GM15510 (cell line): Measurements from ENCODE around the gene SLC35F3.

Source experiments
- POLR2A ChIP-seq: IDR thresholded peaks from 3 replicates; pipeline ENCODE4 v1.6.1; 2011; ENCODE audit warnings: borderline replicate concordance; ENCODE audit not compliant: insufficient read length; ENCODE audit errors: extremely low read depth

The SLC35F3 gene

GRCh38 chr1:233988963-233989696, 84.7 kb downstream of the SLC35F3 start:
- no peak for TF ChIP-seq POLR2A

- no peak for TF ChIP-seq POLR2A
These were observed 86.0 kb downstream of the SLC35F3 start for GRCh38 chr1:233990486-233990885.

- no peak for TF ChIP-seq POLR2A
These were observed 89.2 kb downstream of the SLC35F3 start for GRCh38 chr1:233993651-233994050.

- no peak for TF ChIP-seq POLR2A
These were observed 89.6 kb downstream of the SLC35F3 start for GRCh38 chr1:233994112-233994511.

GRCh38 chr1:233998456-233998855, 94.0 kb downstream of the SLC35F3 start:
- no peak for TF ChIP-seq POLR2A

- TF ChIP-seq POLR2A: no peak
These were observed 94.4 kb downstream of the SLC35F3 start for GRCh38 chr1:233998891-233999290.

GRCh38 chr1:234000557-234001041, 96.1 kb downstream of the SLC35F3 start:
- no peak for TF ChIP-seq POLR2A

GRCh38 chr1:234001817-234002216, 97.3 kb downstream of the SLC35F3 start:
- no peak for TF ChIP-seq POLR2A

DNA sequence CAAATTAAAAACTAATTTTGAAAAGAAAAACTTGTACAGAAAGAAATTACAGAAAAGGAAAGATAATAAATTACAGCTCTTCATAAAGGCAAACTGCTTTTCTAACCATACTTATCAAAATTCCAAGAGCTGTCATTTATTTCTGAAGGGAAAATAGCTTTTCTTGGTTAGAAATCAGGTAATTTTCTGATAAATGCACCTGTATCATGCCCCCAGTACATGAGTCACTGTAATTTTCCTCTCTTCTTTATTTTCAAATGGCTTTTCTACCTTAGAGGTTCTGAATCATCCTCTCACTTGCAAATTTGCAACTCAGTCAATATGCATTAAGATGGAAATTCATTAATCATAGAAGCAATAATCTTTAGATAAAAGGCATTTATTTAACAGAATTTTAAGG, 100.1 kb downstream of the SLC35F3 start:
- no peak for TF ChIP-seq POLR2A

DNA sequence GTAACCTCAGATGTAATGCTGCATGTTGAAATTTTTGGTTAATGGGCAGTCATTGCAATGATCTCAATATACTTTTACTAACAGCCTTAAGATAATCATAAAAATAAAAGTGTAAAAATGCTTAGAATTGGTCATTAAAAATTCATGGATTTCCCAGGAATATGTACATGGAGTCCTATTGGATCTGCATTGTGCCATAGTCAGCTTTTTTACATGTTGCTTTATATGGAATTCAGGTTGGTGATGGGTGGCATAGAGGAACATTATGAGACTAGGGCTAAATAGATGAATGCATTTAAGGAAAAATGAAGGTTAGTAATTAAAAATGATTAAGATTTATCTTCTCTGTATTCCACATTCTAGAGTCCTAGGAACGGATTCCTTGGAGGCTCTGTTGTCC, 103.2 kb downstream of the SLC35F3 start:
- no peak for TF ChIP-seq POLR2A

GRCh38 chr1:234008591-234008990, 104.1 kb downstream of the SLC35F3 start:
- TF ChIP-seq POLR2A: no peak

DNA sequence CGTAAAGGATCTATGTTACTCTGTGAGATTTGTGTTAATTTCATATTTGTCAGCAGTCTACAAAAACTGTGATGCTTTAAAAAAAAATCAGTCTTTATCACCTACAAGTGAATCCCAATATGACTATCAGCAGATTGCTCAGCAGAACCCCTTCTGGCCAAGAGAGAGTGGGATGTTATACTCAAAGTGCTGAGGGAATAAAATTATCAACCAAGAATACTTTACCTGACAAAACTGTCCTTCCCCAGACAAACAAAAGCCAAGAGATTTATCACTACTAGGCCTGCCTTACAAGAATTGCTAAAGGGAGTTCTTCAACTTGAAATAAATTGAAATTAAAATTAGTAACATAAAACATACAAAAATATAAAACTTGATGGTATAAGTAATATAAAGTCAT, 105.2 kb downstream of the SLC35F3 start:
- no peak for TF ChIP-seq POLR2A

DNA sequence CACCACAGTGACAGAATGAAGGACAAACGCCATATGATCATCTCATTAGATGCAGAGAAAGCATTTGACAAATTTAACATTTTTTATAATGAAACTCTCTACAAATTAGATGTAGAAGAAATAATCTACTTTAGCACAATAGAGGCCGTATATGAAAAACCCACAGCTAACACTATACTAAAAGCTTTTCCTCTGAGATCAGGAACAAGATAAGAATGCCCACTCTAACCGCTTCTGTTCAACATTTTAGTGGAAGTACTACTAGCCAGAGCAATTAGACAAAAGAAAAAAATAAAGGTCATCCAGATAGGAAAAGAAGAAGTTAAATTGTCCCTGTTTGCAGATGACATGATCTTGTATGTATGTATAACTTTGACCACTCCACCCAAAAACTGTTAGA, 109.7 kb downstream of the SLC35F3 start:
- no peak for TF ChIP-seq POLR2A

DNA sequence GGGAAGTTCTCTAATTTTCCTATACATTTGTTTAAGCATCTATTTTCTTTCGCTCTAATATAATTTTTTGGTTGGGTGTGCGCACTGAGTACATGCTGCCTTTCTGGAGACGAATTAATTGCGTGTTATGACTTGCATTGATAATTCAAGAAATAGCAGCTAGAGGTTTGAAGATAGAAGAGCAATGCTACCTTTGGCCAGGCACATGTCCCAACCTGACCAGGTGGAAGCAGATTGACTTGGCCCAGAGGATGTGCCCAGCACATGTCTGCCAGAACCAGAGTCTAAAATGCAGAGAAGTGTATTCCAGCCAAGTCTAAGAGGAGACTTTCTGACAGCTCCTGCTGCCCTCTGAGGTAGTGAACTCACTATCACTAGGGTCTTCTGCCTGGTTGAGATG, 114.3 kb downstream of the SLC35F3 start:
- no peak for TF ChIP-seq POLR2A

- TF ChIP-seq POLR2A: no peak
These were observed 114.9 kb downstream of the SLC35F3 start for GRCh38 chr1:234019387-234019786.

GRCh38 chr1:234022302-234022701, 117.8 kb downstream of the SLC35F3 start:
- TF ChIP-seq POLR2A: no peak
